Endothelial cell of umbilical vein (primary cell): Measurements from ENCODE around the gene AFG1L. TPM values are rescaled to one million over a fixed set of nuclear protein-coding genes. Genes with fewer than 3 reads are reported as not detected.

Experiments
- BruUV-seq: library from RNA; stranded (reverse); fragments of 400-500 nt; replicated peaks from 2 replicates; lab custom pipeline; 2021; lab: Mats Ljungman, UMichigan
- CTCF ChIA-PET: fragments of 300-600, 350-600 bp; sonication (Branson Sonifier 250); formaldehyde crosslinking; loops from one replicate; lab custom pipeline; 2021; ENCODE audit warnings: antibody characterized with exemption, inconsistent platforms; lab: Charles Lee
- POLR2A ChIA-PET: fragments of 300-600, 350-600 bp; sonication (Branson Sonifier 250); formaldehyde crosslinking; loops from one replicate; lab custom pipeline; 2021; ENCODE audit warnings: antibody characterized with exemption, inconsistent platforms; lab: Charles Lee
- DNase-seq: peaks from one replicate; pipeline ENCODE4 v3.0.0-alpha.2; 2011; ENCODE audit warnings: low read depth, low spot score
- FAIRE-seq: peaks from 2 replicates; lab custom pipeline; 2011; peaks lifted over from hg19 to GRCh38; lab: Jason Lieb, UNC
- H2AFZ ChIP-seq: 2 replicates; pipeline ENCODE4 v1.6.0; 2012; ENCODE audit warnings: low read depth, low read length, control low read depth, inconsistent platforms
- H3K27ac ChIP-seq: 2 replicates; pipeline ENCODE4 v1.5.1; 2011; ENCODE audit warnings: low read depth, mild to moderate bottlenecking, control low read depth, low read length, moderate library complexity; ENCODE audit not compliant: insufficient read depth
- H3K27me3 ChIP-seq, 2 experiments: 2 replicates each; pipeline versions ENCODE4 v1.6.0 to v1.6.1; 2011; ENCODE audit warnings: low read length in 2 of 2, mixed read lengths in 1 of 2; ENCODE audit not compliant: control insufficient read depth in 2 of 2, insufficient read depth in 2 of 2
- H3K36me3 ChIP-seq, 2 experiments: 2 replicates in 1 of 2; 3 replicates in 1 of 2; pipeline ENCODE4 v1.5.1; 2011; ENCODE audit warnings: low read length in 2 of 2, mild to moderate bottlenecking in 1 of 2, moderate library complexity in 1 of 2; ENCODE audit not compliant: control insufficient read depth in 2 of 2, insufficient read depth in 2 of 2; ENCODE audit errors: extremely low read depth in 1 of 2
- H3K4me1 ChIP-seq: 3 replicates; pipeline ENCODE4 v1.5.1; 2011; ENCODE audit warnings: mild to moderate bottlenecking, low read length; ENCODE audit not compliant: control insufficient read depth, insufficient read depth; ENCODE audit errors: extremely low read depth
- H3K4me2 ChIP-seq: 2 replicates; pipeline ENCODE4 v1.6.1; 2011; ENCODE audit warnings: low read length, control low read depth, mixed read lengths; ENCODE audit not compliant: insufficient read depth
- H3K4me3 ChIP-seq, 3 experiments: fragments of 200-600 bp in 1 of 3; sonication (generic), shearing (Covaris generic) in 1 of 3; replicated peaks in 1 of 3; 2 replicates each; pipeline ENCODE4 v1.5.1; 2011 to 2016; ENCODE audit warnings: control low read depth in 3 of 3, low read length in 3 of 3, mild to moderate bottlenecking in 2 of 3, inconsistent platforms in 1 of 3, low read depth in 1 of 3, moderate library complexity in 1 of 3; ENCODE audit not compliant: insufficient read depth in 1 of 3
- H3K79me2 ChIP-seq: 2 replicates; pipeline ENCODE4 v1.6.0; 2012; ENCODE audit warnings: low read length, inconsistent platforms; ENCODE audit not compliant: control insufficient read depth, insufficient read depth
- H3K9ac ChIP-seq: replicated peaks from 2 replicates; pipeline ENCODE3; 2011; ENCODE audit warnings: low read length, control low read depth; ENCODE audit not compliant: insufficient read depth; ENCODE audit errors: extremely low read depth
- H3K9me1 ChIP-seq: replicated peaks from 3 replicates; pipeline ENCODE4 v1.6.0; 2011; ENCODE audit warnings: mild to moderate bottlenecking, low read length; ENCODE audit not compliant: control insufficient read depth, insufficient read depth; ENCODE audit errors: extremely low read depth
- H3K9me3 ChIP-seq: replicated peaks from 2 replicates; pipeline ENCODE4 v1.5.1; 2012; ENCODE audit warnings: low read length, inconsistent platforms; ENCODE audit not compliant: control insufficient read depth, insufficient read depth
- H4K20me1 ChIP-seq: replicated peaks from 2 replicates; pipeline ENCODE3; 2011; ENCODE audit warnings: mild to moderate bottlenecking, low read length; ENCODE audit not compliant: control insufficient read depth, insufficient read depth; ENCODE audit errors: extremely low read depth
- EZH2 ChIP-seq: IDR thresholded peaks from 2 replicates; pipeline ENCODE4 v1.6.1; 2012; ENCODE audit warnings: borderline replicate concordance, low read depth, mild to moderate bottlenecking, moderate library complexity, low read length, inconsistent platforms; ENCODE audit not compliant: severe bottlenecking
- FOS ChIP-seq: IDR thresholded peaks from 2 replicates; pipeline ENCODE4 v1.6.1; 2011; ENCODE audit warnings: mild to moderate bottlenecking, low read length, moderate library complexity, borderline replicate concordance; ENCODE audit not compliant: insufficient read depth
- GATA2 ChIP-seq: IDR thresholded peaks from 2 replicates; pipeline ENCODE4 v1.7.0; 2011; ENCODE audit warnings: low read depth, mild to moderate bottlenecking, moderate library complexity, mixed read lengths, low read length; ENCODE audit not compliant: insufficient read length, insufficient read depth
- JUN ChIP-seq: IDR thresholded peaks from 2 replicates; pipeline ENCODE4 v1.6.1; 2011; ENCODE audit warnings: borderline replicate concordance, low read depth; ENCODE audit not compliant: insufficient read length, insufficient read depth
- MYC ChIP-seq: IDR thresholded peaks from one replicate; pipeline ENCODE4 v1.6.1; 2011; ENCODE audit warnings: mild to moderate bottlenecking, low read depth, low read length
- POLR2A ChIP-seq: IDR thresholded peaks from 2 replicates; pipeline ENCODE4 v1.6.1; 2012; ENCODE audit warnings: low read depth, mild to moderate bottlenecking, control low read depth, low read length
- POLR2AphosphoS5 ChIP-seq: IDR thresholded peaks from 2 replicates; pipeline ENCODE4 v1.6.1; 2012; ENCODE audit warnings: low read depth, mild to moderate bottlenecking, control low read depth, low read length, moderate library complexity; ENCODE audit not compliant: insufficient read depth
- dilution Hi-C: fragments of 300-500 bp; cut with MboI; formaldehyde crosslinking; loops from one replicate; pipeline ENCODE4 v1.15.0; 2019; ENCODE audit warnings: low sequenced_read_pairs; ENCODE audit not compliant: extremely low pct_ligation_motif_present
- intact Hi-C: fragments of 100-400 bp; cut with micrococcal nuclease; formaldehyde crosslinking; loops from one replicate; pipeline ENCODE4 v1.10.0; 2022
- polyA plus RNA-seq, 4 experiments: library from polyadenylated mRNA; depleted of rRNA in 3 of 4; stranded (reverse) in 3 of 4; unstranded in 1 of 4; fragments of >200 nt; gene quantifications; 2 replicates each; pipeline versions ENCODE4 v1.2.1 to v1.2.3, GENCODE V29; 2011 to 2012; ENCODE audit warnings: missing spikeins in 1 of 4
- total RNA-seq: library from RNA; stranded (reverse); gene quantifications from 2 replicates; pipeline ENCODE4 v1.2.3, GENCODE V29; 2021
- TF ChIP-seq, protein P1 (sequence below), 2 donors: IDR thresholded peaks; 1 replicate in 1 of 2; 2 replicates in 1 of 2; pipeline ENCODE4 v1.5.1; 2011; ENCODE audit warnings: low read length in 2 of 2, mild to moderate bottlenecking in 2 of 2, moderate library complexity in 2 of 2, control low read depth in 1 of 2, inconsistent platforms in 1 of 2, low read depth in 1 of 2; ENCODE audit not compliant: insufficient read depth in 1 of 2; ENCODE audit errors: extremely low read depth in 1 of 2
- TF ChIP-seq, protein P2 (sequence below): IDR thresholded peaks from 2 replicates; pipeline ENCODE4 v1.6.1; 2011; ENCODE audit not compliant: insufficient read depth, insufficient read length

AFG1L gene
- total and polyA plus RNA-seq, 2 donors (not counting 3 experiments of a cell fraction or from before 2014, with no cell fraction given), result 1.0 to 6.2 TPM

DNA sequence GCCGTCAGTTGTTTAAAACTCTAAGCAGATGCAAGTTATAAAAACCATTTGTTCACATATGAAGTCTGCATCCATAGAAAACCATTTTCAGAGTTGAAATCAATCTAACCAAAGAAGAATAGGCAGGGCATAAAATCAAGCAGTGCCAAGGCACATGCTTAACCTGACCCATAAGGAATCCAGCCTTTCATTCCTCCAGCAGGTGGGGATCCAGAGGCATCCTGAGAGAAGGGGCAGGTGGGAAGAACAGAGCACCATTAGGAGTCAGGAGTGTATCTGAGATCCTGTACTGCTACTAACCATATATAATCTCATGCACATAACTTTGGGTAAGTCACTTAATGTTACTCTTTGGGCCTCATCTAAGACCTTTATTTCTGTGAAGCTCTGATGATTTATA lies 236.5 kb downstream of the AFG1L start:
- Histone ChIP-seq H3K4me1 (no peaks in the 10 kb centered on the region), H3K4me2 (no peak overlapping the region), H3K9ac (no peak overlapping the region), H3K36me3 (no peaks in the 10 kb centered on the region), H3K27ac (no peak overlapping the region), H3K9me3 (no peaks in the 10 kb centered on the region), H3K9me1 (no peaks in the 10 kb centered on the region), H3K79me2 (no peaks in the 10 kb centered on the region), H3K4me3 (no peak overlapping the region), H3K27me3 (peaks cover 0 to 4% of the 10 kb centered on the region in 2 experiments), H2AFZ (no peak overlapping the region), H4K20me1 (no peaks in the 10 kb centered on the region)
- BruUV-seq, result no TSS peak
- TF ChIP-seq, protein P1, sequence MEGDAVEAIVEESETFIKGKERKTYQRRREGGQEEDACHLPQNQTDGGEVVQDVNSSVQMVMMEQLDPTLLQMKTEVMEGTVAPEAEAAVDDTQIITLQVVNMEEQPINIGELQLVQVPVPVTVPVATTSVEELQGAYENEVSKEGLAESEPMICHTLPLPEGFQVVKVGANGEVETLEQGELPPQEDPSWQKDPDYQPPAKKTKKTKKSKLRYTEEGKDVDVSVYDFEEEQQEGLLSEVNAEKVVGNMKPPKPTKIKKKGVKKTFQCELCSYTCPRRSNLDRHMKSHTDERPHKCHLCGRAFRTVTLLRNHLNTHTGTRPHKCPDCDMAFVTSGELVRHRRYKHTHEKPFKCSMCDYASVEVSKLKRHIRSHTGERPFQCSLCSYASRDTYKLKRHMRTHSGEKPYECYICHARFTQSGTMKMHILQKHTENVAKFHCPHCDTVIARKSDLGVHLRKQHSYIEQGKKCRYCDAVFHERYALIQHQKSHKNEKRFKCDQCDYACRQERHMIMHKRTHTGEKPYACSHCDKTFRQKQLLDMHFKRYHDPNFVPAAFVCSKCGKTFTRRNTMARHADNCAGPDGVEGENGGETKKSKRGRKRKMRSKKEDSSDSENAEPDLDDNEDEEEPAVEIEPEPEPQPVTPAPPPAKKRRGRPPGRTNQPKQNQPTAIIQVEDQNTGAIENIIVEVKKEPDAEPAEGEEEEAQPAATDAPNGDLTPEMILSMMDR (IDR thresholded peaks at IDR 0.05; ENCODE audit: extremely low read depth in 1 of 2, insufficient read depth in 1 of 2, low read depth in 1 of 2, low read length in 2 of 2), result no peak
- TF ChIP-seq EZH2 (no peak), FOS (no peak), POLR2A (no peak), JUN (no peak), MYC (no peak), POLR2AphosphoS5 (no peak), GATA2 (no peak)
- TF ChIP-seq, protein P2, sequence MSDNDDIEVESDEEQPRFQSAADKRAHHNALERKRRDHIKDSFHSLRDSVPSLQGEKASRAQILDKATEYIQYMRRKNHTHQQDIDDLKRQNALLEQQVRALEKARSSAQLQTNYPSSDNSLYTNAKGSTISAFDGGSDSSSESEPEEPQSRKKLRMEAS, result no peak
- dilution Hi-C loops, result no loop called here
- CTCF ChIA-PET, result interaction anchor here (1.3 to 2.6 kb wide), 3 partner anchors 11 to 554 kb away, joined by 3 to 9 read pairs (median 3); no protein-coding TSS in a partner anchor
- POLR2A ChIA-PET, result no interaction called here
- FAIRE-seq (no peak), DNase-seq (no peak)
- intact Hi-C loops, result no loop called here
